GM19099 (cell line): Measurements from ENCODE around the gene NDRG3.

Experiments used
- POLR2A ChIP-seq: IDR thresholded peaks from 3 replicates; pipeline ENCODE4 v1.6.1; 2011; ENCODE audit warnings: low read depth; ENCODE audit not compliant: insufficient read length; ENCODE audit errors: extremely low read depth

The NDRG3 gene

DNA sequence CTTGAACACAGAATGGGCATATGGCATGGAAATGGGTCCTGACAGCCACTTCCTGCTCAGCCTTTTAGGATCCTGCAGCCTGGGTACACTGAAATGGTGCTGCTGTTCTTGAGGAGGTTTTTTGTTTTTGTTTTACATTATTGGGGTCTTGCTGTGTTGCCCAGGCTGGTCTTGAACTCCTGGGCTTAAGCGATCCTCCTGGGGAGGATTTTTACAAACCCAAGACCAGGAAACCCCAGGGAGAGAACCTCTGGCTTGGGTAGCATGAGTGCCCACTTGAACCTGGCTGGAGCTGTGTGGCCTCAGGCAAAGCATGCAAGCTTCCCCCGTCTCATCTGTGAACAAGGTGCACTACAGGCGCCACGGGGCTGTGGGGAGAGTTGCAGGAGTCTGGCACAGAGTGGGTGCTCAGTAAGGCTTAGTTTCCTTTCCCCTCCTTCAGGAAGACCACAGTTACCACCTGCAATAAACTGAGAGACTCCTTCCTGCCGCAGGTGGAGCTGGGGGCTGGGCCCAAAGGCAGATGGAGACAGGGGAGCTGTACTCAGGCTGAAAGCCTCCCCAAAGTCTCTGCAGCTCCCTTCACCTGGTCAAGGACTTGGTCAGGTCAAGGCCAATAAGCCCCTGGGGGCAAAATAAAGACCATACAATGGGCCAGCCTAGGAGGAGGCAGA, 101.7 kb downstream of the NDRG3 start:
- TF ChIP-seq POLR2A, result no peak

DNA sequence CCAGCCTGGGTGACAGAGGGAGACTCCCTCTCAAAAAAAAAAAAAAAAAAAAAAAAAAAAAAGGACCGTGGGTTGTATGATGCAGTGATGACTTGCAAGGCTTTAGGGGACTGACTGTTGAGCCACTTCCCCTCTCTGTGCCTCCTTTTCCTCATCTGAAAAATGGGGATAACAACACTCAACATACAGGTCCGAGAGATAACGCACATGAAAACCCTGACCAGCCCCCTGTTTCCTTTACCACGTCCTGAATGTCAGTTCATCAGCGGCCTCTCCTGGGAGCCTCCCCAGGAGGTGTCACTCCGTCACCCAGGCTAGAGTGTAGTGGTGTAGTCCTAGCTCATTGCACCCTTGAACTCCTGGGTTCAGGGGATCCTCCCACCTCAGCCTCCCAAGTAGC, 103.8 kb downstream of the NDRG3 start:
- TF ChIP-seq POLR2A, result no peak

DNA sequence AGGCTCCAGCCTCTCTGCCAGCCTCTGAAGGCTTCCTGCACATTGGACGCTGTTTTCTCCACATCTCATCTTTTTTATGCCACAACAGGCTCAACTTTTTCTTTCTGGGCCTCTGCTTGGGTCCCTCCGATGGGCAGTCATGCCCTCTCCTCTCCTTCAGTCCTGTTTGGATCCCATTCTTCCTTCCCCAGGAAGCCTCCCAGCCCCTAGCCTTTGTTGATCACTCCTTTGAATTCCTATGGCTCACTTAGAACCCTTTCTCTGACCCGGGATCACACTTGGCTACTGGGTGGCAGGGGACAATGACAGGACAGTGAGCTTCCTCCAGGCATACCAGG, 104.4 kb downstream of the NDRG3 start:
- no peak for TF ChIP-seq POLR2A

DNA sequence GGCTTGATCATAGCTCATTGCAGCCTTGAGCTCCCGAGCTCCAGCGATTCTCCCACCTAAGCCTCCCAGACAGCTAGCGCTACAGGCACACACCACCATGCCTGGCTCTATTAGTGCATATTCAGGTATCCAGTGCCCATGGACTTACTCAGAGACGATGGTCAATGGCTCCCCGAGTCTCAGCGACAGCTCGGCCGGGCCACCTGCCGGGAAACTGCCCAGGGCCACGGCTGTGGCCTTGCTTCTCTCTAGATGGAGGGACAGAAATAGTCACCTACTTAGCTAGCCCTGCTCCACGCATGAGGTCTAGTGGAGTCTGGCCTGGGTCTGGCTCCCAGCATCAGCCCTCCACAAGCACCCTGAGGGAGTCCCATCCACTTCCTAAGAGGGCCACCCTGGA, 111.5 kb downstream of the NDRG3 start:
- no peak for TF ChIP-seq POLR2A

DNA sequence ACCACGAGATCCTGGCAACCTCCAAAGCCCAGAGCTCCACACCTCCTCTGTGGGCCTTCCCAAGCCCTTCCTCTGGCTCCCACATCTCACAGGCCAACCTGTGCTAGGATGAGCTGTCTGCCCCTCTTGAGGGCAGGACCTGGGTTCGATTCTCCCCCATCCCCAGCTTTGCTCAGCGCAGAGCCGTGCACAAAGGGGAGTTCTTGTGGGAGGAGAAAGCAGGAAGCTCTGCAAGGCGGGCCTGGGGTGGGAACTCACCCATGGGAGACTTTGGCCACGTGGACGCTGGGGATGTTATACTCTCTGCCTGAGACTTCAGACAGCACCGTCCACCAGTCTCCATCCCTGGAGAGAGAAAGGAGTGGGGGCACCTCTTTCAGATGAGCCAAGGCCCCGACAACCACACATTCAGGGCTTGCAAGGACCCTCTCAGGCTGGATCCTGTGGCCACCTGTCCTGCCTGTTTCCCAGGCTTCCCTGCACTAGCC, 112.6 kb downstream of the NDRG3 start:
- TF ChIP-seq POLR2A, result no peak

DNA sequence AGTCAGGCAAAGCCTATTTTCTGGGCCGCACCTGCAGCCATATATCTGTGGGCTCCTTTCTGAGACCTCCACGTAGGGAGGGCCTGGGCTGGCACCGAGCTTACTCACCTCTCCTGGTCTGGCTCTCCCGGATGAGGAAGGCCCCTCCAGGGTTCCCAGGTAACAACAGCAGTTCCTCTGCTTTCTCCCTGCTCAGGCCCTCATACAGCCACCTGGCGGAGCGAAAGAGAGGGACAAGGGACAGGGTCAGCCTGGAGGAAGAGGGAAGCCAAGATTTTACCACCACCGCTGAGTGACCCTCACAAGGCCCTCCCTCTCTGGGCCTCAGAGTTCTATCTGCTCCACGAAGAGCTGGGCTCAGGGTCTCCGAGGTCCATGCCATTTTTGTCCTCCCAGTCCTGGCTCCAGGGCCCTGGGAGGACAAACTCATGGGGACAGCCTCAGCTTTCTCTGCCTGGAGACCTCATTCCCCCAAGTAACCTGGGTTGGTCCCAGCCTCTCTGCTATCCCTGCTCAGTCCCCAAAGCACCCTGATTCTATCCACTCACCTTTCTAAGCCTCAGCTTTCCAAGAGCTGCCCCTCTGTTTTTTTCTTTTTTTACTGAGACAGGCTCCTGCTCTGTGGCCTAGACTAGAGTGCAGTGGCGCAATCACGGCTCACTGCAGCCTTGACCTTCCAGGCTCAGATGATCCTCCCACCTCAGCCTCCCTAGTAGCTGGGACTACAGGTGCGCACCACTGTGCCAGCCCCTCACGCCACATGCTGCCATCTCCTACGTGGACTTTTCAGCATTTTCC, 113.2 kb downstream of the NDRG3 start:
- TF ChIP-seq POLR2A, result no peak

DNA sequence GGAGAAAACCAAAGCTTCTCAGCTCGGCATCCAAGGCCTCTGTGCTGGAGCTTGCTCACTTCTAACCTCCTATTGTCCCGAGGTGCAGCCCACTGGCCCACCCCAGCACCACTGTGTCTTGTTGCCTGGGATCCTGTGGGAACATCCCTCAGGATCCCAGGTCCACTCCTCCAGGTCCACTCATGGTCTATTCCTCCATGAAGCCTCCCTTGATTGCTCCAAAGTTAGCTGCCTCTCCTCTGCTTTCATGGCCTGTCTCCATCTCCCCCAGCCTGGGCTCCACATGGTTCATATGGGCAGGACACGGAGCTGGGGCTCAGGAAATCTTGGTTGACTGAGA, 113.8 kb downstream of the NDRG3 start:
- no peak for TF ChIP-seq POLR2A

DNA sequence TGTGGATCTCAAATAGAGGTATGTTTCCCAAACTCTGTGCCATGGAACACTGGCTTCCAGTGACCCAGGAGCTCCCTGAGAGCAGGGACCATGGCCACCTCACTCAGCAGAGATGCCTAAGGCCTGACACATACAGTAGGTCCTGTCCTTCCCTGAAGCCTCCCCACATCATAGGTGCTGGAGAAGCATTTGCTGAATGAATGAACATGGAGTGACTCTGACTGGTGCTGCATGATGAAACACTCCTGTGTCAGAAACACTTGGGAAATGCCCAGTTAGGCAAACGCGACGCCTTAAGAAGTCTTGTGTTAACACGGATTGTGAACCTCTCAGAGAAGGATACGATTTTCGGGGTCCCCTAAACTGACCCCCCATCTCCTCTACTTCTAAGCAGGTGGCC, 114.2 kb downstream of the NDRG3 start:
- no peak for TF ChIP-seq POLR2A

DNA sequence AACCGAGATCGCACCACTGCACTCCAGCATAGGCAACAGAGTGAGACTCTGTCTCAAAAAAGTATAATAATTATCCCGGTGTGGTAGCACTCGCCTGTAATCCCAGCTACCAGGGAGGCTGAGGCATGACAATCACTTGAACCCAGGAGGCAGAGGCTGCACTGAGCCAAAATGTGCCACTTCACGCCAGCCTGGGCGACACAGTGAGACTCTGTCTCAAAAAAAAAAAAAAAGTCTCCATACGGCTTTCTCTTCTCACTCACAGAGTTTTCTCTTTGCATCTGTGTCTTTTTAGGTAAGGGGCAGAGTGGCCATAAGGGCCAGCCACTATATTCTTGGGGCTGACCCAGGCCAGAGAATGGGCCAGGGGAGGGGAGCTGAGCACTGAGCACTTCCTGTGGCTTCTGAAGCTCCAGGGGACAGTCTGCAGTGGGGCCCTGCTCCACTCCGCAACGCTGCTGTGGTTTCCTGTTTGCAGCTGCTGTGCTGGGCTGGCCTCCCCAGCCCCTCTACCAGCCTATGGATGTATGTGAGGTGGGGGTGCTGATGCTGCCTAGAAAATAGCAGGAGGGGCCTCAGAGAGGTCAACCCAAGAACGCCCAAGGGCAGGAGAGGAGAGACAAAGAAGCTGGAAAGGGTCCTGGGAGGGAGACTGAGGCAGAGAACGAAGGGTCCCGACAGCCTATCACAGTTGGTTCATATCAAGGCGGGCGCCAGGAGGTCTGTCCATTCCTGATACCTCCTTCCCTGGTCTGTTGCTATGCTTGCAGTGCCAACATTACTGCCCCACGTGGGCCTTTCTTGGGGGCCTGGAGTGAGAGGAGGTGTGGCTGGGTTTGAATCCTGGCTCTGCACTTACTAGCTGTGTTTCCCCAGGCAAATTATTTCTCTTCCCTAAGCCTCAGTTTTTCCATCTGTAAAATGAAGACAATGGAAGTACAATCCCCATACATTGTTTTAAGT, 115.9 kb downstream of the NDRG3 start:
- TF ChIP-seq POLR2A, result no peak

DNA sequence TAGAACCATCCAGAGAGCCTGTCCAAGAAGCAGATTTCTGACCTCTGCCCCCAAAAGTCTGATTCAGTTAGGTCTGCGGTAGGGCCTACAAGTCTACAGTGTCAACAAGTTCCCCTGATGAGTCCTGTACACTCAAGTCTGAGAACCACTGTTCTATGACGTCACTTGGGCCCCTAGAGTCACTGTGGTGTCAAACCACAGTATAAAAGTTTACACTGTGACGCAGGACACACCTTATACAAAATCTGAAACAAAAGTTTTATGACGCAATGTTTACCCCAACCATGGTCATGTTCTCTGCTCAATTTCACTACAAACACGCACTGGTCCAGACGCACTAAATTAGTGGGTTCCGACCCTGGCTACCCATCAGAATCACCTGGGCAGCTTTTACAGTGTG, 117.8 kb downstream of the NDRG3 start:
- no peak for TF ChIP-seq POLR2A

DNA sequence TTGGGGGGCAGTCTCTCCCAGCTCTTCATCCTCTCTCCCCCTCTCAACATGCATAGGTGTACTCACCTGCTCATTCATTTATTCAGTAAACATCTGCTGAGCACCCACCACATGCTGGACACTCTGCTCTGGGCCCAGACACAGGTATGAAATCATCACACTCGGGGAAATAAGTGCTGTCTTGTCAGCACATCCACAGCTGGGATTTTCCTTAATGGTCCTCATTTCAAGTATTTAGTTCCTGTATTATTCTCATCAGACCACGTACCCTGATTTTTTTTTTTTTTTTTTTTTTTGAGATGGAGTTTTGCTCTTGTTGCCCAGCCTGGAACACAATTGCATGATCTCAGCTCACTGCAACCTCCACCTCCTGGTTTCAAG, 121.0 kb downstream of the NDRG3 start:
- no peak for TF ChIP-seq POLR2A

DNA sequence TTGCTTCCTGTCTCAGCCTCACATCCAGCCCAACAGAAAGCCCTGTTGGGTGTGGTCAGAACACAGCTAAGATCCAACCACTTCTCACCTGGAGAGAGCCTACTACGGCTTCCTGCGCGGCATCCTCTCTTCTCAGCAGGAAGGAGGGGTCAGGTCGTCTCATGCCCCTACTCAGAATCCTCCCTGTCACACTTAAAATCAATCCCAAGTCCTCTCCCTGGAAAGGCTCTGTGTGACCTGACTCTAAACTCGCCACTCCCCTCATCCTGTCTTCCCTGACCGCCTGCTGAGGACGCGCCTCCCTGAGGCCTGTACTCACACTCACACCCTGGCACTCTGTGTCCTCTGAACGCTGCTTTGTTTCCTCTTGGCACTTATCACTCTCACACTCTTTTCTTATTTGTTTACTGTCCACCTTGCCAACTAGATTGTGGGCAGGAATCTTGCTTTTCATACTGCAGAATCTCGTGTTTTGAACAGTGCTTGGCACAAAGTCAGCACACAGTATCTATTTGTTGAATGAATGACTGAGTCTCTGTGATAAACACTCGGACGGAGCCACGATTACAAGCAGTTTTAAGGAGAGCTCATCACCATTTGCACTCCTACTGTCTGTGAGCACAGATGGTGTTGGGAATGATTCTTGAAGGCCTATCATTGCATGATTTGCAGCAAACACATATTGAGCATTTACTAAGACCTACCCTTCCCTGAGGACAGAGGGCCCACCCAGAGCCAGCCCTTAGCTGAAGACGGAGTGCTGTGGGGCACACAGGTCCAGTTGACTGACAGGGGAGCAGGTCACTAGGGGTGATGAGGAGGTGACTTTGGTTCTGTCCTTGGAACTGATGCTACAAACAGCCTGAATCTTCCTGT, 121.6 kb downstream of the NDRG3 start:
- no peak for TF ChIP-seq POLR2A

DNA sequence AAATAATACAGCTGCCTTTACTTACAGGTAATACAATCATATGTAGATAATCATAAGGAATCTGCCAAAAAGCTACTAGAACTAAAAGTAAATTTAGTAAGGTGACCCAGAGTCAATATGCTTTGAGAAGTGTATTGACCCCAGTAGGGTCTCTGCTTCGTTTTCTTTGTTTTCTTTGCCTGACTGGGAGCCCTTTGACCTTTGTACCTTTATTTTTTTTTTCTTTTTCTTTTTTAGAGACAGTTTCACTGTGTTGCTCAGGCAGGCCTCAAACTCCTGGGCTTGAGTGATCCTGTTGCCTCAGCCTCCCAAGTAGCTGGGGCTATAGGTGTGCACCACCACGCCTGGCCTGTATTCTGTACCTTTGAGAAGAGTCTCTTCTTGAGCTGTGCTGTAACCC, 122.4 kb downstream of the NDRG3 start:
- no peak for TF ChIP-seq POLR2A

DNA sequence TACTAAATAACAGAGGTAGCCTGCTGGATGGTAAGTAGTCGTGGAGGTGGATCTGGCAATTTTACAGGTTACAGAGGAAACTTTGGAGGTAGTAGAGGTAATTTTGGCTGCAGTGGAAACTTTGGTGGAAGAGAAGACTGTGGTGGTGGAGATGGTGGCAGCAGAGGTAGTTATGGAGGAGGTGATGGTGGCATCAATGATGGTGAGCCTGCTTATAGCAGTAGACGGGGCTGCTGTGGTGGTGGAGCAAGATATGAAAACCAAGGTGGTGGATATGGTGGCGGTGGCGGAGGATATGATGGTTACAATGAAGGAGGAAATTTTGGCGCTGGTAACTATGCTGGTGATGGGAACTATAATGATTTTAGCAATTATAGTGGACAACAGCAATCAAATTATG, 125.0 kb downstream of the NDRG3 start:
- no peak for TF ChIP-seq POLR2A
